HUDEP-2 (cell line): ENCODE results near the gene CLEC3A.
"Not testable (repeated sequence)": the region's sequence is repeated elsewhere in the genome, so short reads cannot be mapped to it uniquely, and the experiment has no call there.

ENCODE experiments used
- DNase-seq, 76 experiments: peaks; one replicate each; lab custom pipeline; 2025; ENCODE audit not compliant: unreplicated experiment in 76 of 76; lab: John Stamatoyannopoulos, UW

CLEC3A gene

DNA sequence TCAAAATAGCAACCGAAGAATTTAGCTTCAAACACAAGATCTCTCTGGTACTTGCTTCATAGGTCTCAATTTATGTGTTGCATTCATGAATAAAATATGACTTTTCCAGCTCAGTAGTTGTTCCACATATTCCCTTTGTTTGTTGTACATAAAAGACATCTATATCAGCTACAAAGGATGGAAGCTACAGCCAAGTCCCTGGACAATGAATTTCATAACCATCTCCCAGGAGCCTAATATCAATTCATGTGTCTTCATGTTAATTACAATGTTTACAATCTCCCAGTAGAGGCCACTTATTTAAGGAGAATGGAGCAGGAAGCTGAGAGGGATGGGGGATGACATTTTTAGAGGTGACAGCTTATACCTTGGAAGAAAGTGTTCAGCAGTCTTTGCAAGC, 3.3 kb downstream of the CLEC3A start:
- DNase-seq, result no peak

DNA sequence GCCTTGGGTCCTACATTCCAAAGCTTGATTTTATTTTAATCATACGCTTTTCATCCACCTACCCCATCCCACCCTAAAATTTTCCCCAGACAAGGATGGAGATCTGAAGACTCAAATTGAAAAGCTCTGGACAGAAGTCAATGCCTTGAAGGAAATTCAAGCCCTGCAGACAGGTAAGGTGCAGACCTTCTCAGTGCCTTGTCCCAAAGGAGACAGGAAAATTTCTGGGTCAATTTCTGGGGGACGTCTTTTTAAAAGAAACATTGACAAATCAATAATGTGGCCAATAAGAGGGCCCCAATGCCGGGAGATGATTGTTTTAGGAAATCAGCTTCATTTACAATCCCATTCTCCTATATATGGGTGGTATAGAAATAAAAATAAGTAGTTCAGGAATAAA, 5.7 kb downstream of the CLEC3A start:
- DNase-seq, result no peak

DNA sequence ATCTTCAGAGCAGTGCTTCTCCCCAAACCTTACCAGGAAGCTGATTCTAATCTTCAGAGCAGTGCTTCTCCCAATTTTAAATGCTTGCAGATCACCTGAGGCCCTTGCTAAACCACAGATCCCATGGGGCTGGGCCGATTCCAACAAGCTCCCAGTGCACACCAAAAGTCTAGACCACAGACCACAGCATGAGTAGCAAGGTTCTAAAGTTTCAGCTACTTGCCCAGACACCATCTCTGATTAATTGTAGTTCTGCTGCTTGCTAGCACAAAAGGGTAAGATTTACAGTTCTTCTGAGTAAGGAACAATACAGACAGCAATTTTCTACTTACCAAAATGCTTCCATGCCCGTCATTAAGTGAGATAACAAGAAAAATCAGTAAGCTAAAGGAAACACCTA, 12.2 kb downstream of the CLEC3A start:
- DNase-seq, result no peak

DNA sequence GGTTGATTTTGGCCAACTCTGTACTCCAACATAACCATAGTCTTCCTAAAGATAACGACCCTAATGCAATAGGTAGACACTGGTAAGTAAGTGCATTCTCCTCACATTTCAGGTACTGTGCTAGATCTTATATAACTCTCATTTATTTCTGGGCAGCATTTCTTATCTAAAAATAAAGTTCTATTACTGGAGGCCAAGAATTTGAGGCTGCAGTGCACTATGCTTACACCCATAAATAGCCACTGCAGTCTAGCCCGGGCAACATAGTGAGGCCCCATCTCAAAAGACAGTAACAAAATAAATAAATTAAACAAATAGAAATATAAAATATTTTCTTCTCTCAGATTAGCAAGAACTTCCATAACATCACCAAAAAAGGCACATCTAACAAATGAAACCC, 12.7 kb downstream of the CLEC3A start:
- no peak for DNase-seq

DNA sequence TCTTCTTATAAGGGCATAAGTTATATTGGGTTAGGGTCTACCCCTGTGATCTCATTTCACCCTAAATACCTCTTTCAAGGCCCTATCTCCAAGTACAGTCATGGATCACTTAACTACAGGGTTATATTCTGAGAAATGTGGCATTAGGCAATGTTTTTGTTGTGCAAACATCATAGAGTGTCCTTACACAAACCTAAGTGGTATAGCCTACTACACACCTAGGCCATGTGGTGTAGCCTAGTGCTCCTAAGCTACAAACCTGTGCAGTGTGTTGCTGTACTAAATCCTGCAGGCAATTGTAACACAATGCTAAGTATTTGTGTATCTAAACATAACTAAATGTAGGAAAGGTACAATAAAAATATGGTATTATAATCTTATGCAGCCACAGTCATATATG, 18.0 kb downstream of the CLEC3A start:
- no peak for DNase-seq

DNA sequence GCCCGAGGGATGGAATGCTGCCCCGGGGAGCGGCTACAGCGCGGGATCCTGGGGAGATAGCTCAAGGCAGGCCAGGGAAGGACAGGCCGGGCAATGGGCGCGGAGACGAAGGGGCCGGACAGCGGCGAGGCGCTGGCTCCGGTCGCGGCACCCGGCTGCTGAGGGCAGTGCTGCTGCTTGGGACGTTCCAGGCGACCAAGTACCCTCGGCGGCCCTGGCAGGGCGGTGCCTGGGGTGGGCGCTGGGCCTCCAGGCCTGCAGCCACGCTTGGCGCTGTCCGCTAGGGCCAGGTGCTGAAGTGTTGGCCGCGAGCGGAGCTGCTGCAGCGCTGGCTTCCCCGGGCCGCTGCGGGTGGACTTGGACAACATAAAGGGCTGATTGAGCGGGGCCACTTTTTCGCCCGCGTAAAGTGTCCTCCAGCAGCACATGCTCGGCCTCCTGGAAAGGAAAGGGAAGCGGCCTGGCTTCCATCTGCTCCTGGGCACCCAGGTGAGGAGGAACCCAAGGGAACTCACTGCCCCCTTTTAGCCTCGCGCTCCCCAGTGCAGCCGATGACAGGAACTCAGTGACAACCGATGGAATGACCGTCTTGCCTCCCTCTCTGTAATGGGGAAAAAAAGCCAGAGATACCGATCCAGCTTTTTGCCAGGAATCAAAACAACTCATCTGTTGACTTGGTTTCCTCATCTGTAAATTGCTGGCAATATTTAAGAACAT, 23.7 kb downstream of the CLEC3A start:
- DNase-seq, result peak in 49 of 76 experiments; percentile 1 to 59 (median 23)

DNA sequence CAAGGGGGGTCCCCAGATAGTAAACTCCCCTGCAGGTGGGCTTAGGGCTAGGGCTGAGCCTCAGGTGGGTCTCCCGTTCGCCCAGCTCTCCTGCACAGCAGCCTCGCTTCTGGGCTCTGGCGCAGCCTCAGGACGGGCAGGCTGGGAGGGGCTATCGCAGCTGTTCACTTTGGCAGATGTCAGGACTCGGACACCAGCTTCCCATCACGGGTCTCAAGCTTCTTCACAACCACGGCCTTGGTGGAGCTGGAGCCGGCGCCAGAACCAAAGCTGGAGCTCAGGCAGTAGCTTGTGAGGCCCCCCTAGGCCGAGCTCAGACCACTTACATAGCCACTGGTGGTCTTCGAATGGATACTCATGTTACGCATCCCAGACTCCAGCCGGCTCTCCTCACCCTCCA, 26.0 kb downstream of the CLEC3A start:
- no peak for DNase-seq

DNA sequence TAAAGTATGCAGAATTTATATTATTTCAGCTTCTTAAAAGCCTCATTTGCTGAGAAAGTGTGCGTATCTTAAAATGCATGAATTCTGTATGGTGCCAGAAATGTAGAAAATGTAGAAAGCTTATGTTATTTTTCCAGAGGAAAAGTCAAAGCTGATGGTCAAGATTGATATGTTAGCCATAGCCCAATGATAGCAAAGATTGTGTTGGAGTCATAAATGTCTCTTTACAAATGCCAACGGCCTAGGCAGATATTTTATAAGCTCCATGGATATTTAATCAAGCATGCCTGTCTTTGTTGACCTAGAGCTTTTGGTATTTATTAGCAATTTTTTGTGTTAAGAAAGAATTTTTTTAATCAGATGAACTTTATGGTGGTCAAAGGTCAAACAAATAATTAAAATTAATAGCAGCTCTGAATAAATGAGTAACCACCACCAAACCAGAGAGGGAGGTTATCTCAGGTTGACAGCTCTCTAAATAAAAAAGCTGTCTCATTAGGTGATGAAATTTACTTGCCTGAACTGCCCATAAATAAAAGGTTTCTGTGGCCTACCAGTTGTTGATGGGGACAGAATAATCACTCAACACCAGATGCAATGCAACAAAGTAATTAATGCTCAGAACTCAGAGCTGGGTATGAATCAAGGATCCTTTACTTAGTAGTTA, 28.5 kb downstream of the CLEC3A start:
- no peak for DNase-seq

DNA sequence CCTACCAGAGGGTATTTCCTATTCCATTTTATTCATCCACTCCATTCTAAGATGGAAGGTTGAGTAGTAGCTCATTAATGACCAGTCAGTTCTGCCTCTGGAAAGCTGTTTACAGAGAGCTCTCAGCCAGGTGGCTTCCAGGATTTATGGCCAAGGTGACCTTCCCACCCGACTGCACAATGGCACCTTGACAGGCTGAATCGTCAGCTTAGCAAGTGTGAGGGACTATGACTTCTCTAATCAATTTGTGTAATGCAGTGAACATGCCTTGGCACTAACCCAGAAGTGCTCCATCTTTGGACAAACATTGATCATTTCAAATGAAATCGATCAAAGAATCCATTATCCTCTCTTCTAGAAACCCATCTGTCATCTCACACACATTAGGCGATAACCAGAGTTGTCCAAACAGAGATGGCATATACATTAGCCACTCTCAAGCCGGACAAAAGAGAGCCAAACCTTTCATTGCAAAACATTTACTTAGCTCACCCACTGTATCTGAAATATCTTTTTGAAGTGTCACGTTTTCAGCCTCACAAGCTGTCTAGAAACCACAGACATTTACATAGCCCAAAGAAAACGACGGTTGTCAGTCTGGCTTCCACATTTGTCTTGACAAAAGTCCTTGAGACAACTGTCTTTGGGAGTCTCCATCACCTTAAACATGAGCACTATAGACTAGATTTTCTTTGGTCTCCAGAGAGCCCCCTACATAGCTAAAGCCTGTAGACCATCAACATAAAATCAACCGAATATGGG, 35.6 kb downstream of the CLEC3A start:
- no peak for DNase-seq

DNA sequence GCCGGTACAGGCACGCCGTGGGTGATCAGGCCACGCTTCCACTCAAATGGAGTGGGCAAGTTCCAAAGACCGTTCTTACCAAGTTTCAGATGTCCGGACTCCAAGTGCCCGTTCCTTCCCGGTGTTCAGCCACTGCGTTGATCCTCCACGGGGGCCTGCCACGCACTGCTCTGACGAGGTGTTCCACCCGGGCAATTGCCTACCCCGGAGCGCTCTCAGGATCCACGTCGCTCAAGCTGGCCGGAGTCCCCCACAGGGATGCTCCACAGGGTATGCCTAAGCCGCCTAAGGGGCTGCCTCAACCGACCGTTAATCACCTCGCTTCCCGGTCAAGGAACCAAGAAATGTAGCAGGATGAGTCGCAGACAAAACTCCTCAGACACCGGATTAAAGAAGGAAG, 37.5 kb downstream of the CLEC3A start:
- not testable (repeated sequence) for DNase-seq

DNA sequence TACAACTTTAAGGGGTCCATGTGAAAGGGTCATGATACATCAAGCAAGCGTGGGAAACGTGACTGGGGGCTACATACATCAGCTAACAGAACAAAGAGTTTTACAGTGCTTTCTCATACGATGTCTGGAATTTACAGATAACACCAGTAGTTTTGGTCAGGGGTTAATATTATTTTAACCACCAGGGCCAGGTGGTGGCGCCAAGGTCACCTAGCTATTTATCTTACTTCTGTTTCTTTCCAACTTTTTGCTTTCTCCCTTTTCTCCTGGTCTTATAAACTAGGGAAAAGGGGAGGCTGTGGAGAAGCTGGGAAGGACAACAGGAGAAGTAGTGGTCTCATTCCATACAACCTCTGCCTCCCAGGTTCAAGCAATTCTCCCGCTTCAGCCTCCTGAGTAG, 37.9 kb downstream of the CLEC3A start:
- no peak for DNase-seq

DNA sequence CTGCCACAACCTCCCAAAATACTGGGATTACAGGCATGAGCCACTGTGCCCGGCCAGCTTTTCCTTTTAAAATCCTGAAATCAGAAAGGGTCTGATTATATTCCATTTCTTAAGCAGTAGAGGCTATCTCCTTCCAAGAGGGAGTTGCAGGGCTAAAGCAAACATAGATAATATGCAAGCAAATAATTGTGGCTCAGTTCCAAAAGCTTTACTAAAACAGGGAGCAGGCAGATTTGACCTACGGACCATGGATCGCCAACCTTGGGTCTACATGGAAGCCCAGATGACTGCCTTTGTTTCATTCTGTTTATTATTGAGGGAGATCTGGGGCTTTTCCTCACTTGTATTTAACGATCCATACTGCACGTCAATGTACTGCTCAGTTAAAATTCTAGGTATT, 38.5 kb downstream of the CLEC3A start:
- no peak for DNase-seq

DNA sequence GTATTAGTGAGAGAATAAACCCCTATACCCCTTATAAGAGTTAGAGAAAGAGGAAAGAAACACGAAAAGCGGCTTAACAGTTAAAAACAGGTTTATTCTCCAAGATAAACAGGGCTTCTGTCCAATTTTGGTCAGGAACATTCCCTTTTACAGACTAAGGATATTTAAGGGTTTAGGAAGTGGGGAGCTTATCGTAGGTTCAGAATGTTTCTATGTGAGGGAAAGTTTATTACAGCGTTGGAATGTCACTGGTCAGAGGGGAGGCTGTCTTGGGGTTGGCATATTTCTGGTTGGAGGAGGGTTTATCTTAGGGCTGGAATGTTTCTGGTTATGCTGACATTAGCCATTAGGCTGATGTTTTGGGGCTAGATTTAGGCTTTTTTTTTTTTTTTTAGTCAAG, 43.0 kb downstream of the CLEC3A start:
- no peak for DNase-seq

DNA sequence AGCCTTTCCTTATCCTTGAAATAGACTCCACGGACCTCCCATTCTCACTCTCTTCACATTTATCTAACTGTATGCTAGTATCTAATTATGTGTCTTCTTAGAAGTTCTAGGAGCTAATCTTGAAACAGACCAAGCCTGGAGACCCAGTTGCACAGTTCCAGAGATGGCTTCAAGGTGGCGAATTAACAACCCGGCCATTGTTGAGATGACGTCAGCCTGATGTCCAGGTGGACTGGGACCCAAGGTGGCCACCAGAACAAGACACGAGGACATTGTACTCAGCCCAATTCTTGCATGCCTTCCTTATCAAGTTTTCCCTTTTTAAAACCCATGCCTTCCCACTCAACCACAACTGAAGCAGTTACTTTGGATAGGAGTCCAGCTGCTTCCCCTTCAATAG, 47.6 kb downstream of the CLEC3A start:
- DNase-seq, result no peak

DNA sequence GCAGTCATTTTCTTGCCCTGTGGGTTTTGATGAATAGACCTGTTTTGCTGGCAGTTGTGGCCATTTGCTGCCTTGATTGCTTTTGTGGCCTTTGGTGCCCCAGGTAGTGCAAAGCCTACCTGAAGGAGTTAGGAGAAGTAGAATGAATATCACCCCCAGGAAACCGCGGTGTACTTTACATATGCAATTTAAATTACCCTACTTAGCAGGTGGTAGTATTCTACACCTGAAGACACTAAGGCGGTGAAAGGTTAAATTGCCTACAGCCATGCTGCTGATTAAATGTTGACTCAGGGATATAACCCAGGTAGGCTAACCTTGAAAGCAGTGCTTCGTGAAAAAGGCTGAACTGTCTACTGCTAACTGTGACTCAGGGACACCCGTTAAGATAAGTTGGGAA, 49.9 kb downstream of the CLEC3A start:
- DNase-seq, result no peak

DNA sequence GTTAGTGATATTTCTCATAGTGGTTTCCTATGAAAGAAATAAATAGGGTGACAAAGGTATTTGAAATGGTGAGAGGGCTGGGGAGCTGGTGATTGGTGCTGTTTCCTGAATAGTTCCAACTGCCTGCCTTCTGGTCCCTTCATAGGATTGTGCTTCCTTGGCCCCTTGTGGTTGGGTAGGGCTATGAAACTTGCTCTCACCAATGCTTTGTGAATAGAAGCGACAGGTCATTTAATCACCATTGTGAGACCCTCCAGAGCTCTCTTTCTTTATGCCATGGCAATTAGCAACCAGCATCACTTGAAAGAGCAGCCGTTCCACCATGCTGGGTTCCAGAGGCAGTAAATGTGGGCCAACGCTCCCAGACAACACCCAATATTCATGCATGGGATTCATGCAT, 53.5 kb downstream of the CLEC3A start:
- DNase-seq, result no peak

DNA sequence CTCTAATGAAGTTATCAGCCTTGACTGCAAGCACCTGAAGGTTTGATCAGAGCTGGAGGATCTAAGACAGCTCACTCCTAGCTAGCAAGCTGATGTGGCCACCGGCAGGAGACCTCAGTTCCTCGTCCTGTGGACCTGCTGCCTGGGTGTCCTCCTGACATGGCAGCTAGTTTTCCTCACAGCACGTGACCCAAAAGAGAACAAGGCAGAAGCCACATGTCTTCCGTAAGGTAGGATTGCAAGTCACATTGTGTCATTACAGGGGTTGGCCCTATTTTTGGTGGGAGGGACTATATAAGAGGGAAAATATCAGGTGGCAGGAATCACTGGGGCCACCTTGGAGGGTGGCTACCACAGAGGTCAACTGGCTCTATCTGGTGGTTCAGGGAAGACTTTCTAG, 59.0 kb downstream of the CLEC3A start:
- DNase-seq, result no peak
